ENCODE data around the gene BTRC. TPM values are rescaled to one million over a fixed set of nuclear protein-coding genes. Genes with fewer than 3 reads are reported as not detected.

The BTRC gene
- polyA plus RNA-seq, 3 donors, result 2.8 to 4.3 (median 3.1) TPM

- Mint-ChIP-seq H3K9me3 (peaks cover 0 to 2% (median 2%) of the 10 kb centered on the region in 7 donors), H3K36me3 (no peaks in the 10 kb centered on the region), H3K27ac (no peak overlapping the region), H3K27me3 (ENCODE audit: low read depth in 3 of 3) (peaks cover 49 to 61% (median 50%) of the 10 kb centered on the region in 3 donors), H3K4me3 (peak overlapping the region in 1 of 2 donors; percentile 0), H3K4me1 (no peaks in the 10 kb centered on the region)
- H3K9ac ChIP-seq (ENCODE audit: insufficient read depth, low read length, poor library complexity, severe bottlenecking), result no peak overlapping the region
- H4K20me1 ChIP-seq (ENCODE audit: insufficient read depth, low read length), result no peaks in the 10 kb centered on the region
- no peak overlapping the region for H3K4me2 ChIP-seq (replicated peaks; ENCODE audit: extremely low read depth, low read length, poor library complexity, severe bottlenecking)
- no peak overlapping the region for H2AFZ ChIP-seq (ENCODE audit: insufficient read depth, low read depth, low read length, poor library complexity, severe bottlenecking)
- WGBS (ENCODE audit: insufficient coverage), result 73% methylated on average over 10 of the region's 17 CpGs
- H3K4me1 ChIP-seq (ENCODE audit: control insufficient read depth in 1 of 2, insufficient read depth in 2 of 2, low read length in 2 of 2), result no peaks in the 10 kb centered on the region
- no peak for DNase-seq
- H3K36me3 ChIP-seq (replicated peaks in 1 of 2; ENCODE audit: control insufficient read depth in 1 of 2, insufficient read depth in 2 of 2, low read length in 2 of 2), result no peaks in the 10 kb centered on the region
- H3K4me3 ChIP-seq (replicated peaks in 1 of 3; ENCODE audit: low read depth in 2 of 3, low read length in 3 of 3), result no peak overlapping the region
- H3K27ac ChIP-seq (ENCODE audit: low read depth in 1 of 2, low read length in 2 of 2), result no peak overlapping the region
- peaks cover 6 to 27% of the 10 kb centered on the region in 2 donors for H3K27me3 ChIP-seq (ENCODE audit: control insufficient read depth in 2 of 2, insufficient read depth in 2 of 2, low read length in 2 of 2)
- no peaks in the 10 kb centered on the region for H3K79me2 ChIP-seq (ENCODE audit: insufficient read depth, low read length)
- no peak for TF ChIP-seq CTCF (IDR thresholded peaks at IDR 0.05)
- intact Hi-C loops (cut with micrococcal nuclease), result no loop called here
- H3K9me3 ChIP-seq (replicated peaks in 1 of 2; ENCODE audit: control insufficient read depth in 1 of 2, insufficient read depth in 1 of 2, low read length in 2 of 2), result peaks cover 0 to 8% of the 10 kb centered on the region in 2 donors
Observed at GRCh38 chr10:101305320-101306241, 48.4 kb upstream of the BTRC start.

GRCh38 chr10:101308051-101308450 lies 45.9 kb upstream of the BTRC start:
- Mint-ChIP-seq H3K9me3 (peaks cover 0 to 6% (median 2%) of the 10 kb centered on the region in 7 donors), H3K4me1 (no peaks in the 10 kb centered on the region), H3K4me3 (no peak overlapping the region), H3K27ac (no peak overlapping the region), H3K36me3 (no peaks in the 10 kb centered on the region), H3K27me3 (ENCODE audit: low read depth in 3 of 3) (peaks cover 63 to 70% (median 68%) of the 10 kb centered on the region in 3 donors)
- H3K4me2 ChIP-seq (replicated peaks; ENCODE audit: extremely low read depth, low read length, poor library complexity, severe bottlenecking), result no peak overlapping the region
- H3K4me1 ChIP-seq (ENCODE audit: control insufficient read depth in 1 of 2, insufficient read depth in 2 of 2, low read length in 2 of 2), result no peaks in the 10 kb centered on the region
- no peak overlapping the region for H3K9ac ChIP-seq (ENCODE audit: insufficient read depth, low read length, poor library complexity, severe bottlenecking)
- no peak overlapping the region for H3K4me3 ChIP-seq (replicated peaks in 1 of 3; ENCODE audit: low read depth in 2 of 3, low read length in 3 of 3)
- H3K27me3 ChIP-seq (ENCODE audit: control insufficient read depth in 2 of 2, insufficient read depth in 2 of 2, low read length in 2 of 2), result peaks cover 24 to 48% of the 10 kb centered on the region in 2 donors
- H3K36me3 ChIP-seq (replicated peaks in 1 of 2; ENCODE audit: control insufficient read depth in 1 of 2, insufficient read depth in 2 of 2, low read length in 2 of 2), result no peaks in the 10 kb centered on the region
- no CpG with 5 or more reads among the region's 2 CpGs for WGBS (ENCODE audit: insufficient coverage)
- H3K9me3 ChIP-seq (replicated peaks in 1 of 2; ENCODE audit: control insufficient read depth in 1 of 2, insufficient read depth in 1 of 2, low read length in 2 of 2), result peaks cover 0 to 8% of the 10 kb centered on the region in 2 donors
- intact Hi-C loops (cut with micrococcal nuclease), result no loop called here
- no peak overlapping the region for H2AFZ ChIP-seq (ENCODE audit: insufficient read depth, low read depth, low read length, poor library complexity, severe bottlenecking)
- TF ChIP-seq CTCF (IDR thresholded peaks at IDR 0.05), result no peak
- no peaks in the 10 kb centered on the region for H4K20me1 ChIP-seq (ENCODE audit: insufficient read depth, low read length)
- H3K79me2 ChIP-seq (ENCODE audit: insufficient read depth, low read length), result no peaks in the 10 kb centered on the region
- no peak overlapping the region for H3K27ac ChIP-seq (ENCODE audit: low read depth in 1 of 2, low read length in 2 of 2)
- DNase-seq, result no peak
